IPS DF 6.9 (cell line): ENCODE data around the gene RNF34.

Experiments used
- DNase-seq: peaks from one replicate; pipeline ENCODE4 v3.0.0-alpha.2; 2013; ENCODE audit warnings: low read depth, low spot score
- H3K27ac ChIP-seq: one replicate; pipeline ENCODE4 v1.5.1; 2013; ENCODE audit warnings: low read length, control low read depth
- H3K27me3 ChIP-seq: 2 replicates; pipeline ENCODE4 v1.6.1; 2013; ENCODE audit warnings: mild to moderate bottlenecking, low read length; ENCODE audit not compliant: control insufficient read depth, insufficient read depth
- H3K36me3 ChIP-seq: 2 replicates; pipeline ENCODE4 v1.6.1; 2013; ENCODE audit warnings: low read length; ENCODE audit not compliant: control insufficient read depth, insufficient read depth
- H3K4me1 ChIP-seq: 2 replicates; pipeline ENCODE4 v1.6.1; 2013; ENCODE audit warnings: low read length; ENCODE audit not compliant: control insufficient read depth, insufficient read depth
- H3K4me3 ChIP-seq: 2 replicates; pipeline ENCODE4 v1.5.1; 2013; ENCODE audit warnings: mild to moderate bottlenecking, low read length
- H3K9me3 ChIP-seq: 2 replicates; pipeline ENCODE4 v1.6.1; 2013; ENCODE audit warnings: low read length, inconsistent platforms; ENCODE audit not compliant: control insufficient read depth, insufficient read depth
- WGBS: extraction: QIAGEN DNeasy Blood & Tissue Kit; methylation state at CpG from one replicate; pipeline ENCODE4 v1.1.7; 2013; ENCODE audit warnings: mixed read lengths, missing lambda C conversion rate; ENCODE audit not compliant: insufficient read length, insufficient coverage; 5-methylcytosine and 5-hydroxymethylcytosine counted together

Gene RNF34

GRCh38 chr12:121438905-121439304, 39.0 kb downstream of the RNF34 start:
- DNase-seq, result no peak
- Histone ChIP-seq H3K27ac (no peak overlapping the region), H3K4me3 (no peak overlapping the region), H3K4me1 (no peaks in the 10 kb centered on the region), H3K9me3 (no peaks in the 10 kb centered on the region), H3K27me3 (no peaks in the 10 kb centered on the region), H3K36me3 (peaks cover 44% of the 10 kb centered on the region)
- no CpG with 5 or more reads among the region's 12 CpGs for WGBS

- Histone ChIP-seq H3K27ac (no peak overlapping the region), H3K36me3 (peaks cover 50% of the 10 kb centered on the region), H3K4me1 (no peaks in the 10 kb centered on the region), H3K4me3 (no peak overlapping the region), H3K27me3 (no peaks in the 10 kb centered on the region), H3K9me3 (no peaks in the 10 kb centered on the region)
- no CpG with 5 or more reads among the region's 16 CpGs for WGBS
- no peak for DNase-seq
Observed at GRCh38 chr12:121439715-121440114, 39.8 kb downstream of the RNF34 start.

- Histone ChIP-seq H3K36me3 (peaks cover 54% of the 10 kb centered on the region), H3K4me3 (no peak overlapping the region), H3K9me3 (no peaks in the 10 kb centered on the region), H3K27me3 (no peaks in the 10 kb centered on the region), H3K4me1 (no peaks in the 10 kb centered on the region), H3K27ac (no peak overlapping the region)
- no CpG with 5 or more reads among the region's 15 CpGs for WGBS
- DNase-seq, result no peak
Observed at GRCh38 chr12:121440768-121441167, 40.9 kb downstream of the RNF34 start.

- DNase-seq, result no peak
- H3K36me3 ChIP-seq, result peaks cover 54% of the 10 kb centered on the region
Observed at GRCh38 chr12:121441555-121441954, 41.6 kb downstream of the RNF34 start.

GRCh38 chr12:121442028-121442948, 42.4 kb downstream of the RNF34 start:
- WGBS, result no CpG with 5 or more reads among the region's 68 CpGs
- H3K9me3 ChIP-seq, result no peaks in the 10 kb centered on the region
- H3K36me3 ChIP-seq, result peaks cover 54% of the 10 kb centered on the region
- no peaks in the 10 kb centered on the region for H3K27me3 ChIP-seq
- H3K4me3 ChIP-seq, result no peak overlapping the region
- no peaks in the 10 kb centered on the region for H3K4me1 ChIP-seq
- no peak overlapping the region for H3K27ac ChIP-seq
- no peak for DNase-seq

More at GRCh38 chr12:121441555-121441954, 41.6 kb downstream of the RNF34 start:
- no peaks in the 10 kb centered on the region for H3K27me3 ChIP-seq
- no peaks in the 10 kb centered on the region for H3K4me1 ChIP-seq
- no CpG with 5 or more reads among the region's 17 CpGs for WGBS
- no peak overlapping the region for H3K4me3 ChIP-seq
- H3K9me3 ChIP-seq, result no peaks in the 10 kb centered on the region
- no peak overlapping the region for H3K27ac ChIP-seq

GRCh38 chr12:121443193-121443870, 43.4 kb downstream of the RNF34 start:
- DNase-seq, result peak; percentile 67
- WGBS, result no CpG with 5 or more reads among the region's 20 CpGs
- H3K36me3 ChIP-seq, result peaks cover 53% of the 10 kb centered on the region
- no peaks in the 10 kb centered on the region for H3K27me3 ChIP-seq
- no peaks in the 10 kb centered on the region for H3K4me1 ChIP-seq
- H3K27ac ChIP-seq, result no peak overlapping the region
- no peak overlapping the region for H3K4me3 ChIP-seq
- H3K9me3 ChIP-seq, result no peaks in the 10 kb centered on the region

GRCh38 chr12:121443911-121444841, 44.3 kb downstream of the RNF34 start:
- H3K9me3 ChIP-seq, result no peaks in the 10 kb centered on the region
- no CpG with 5 or more reads among the region's 45 CpGs for WGBS
- no peaks in the 10 kb centered on the region for H3K27me3 ChIP-seq
- H3K4me1 ChIP-seq, result no peaks in the 10 kb centered on the region
- H3K27ac ChIP-seq, result no peak overlapping the region
- DNase-seq, result no peak
- H3K4me3 ChIP-seq, result no peak overlapping the region
- H3K36me3 ChIP-seq, result peaks cover 45% of the 10 kb centered on the region

GRCh38 chr12:121444842-121445202, 44.9 kb downstream of the RNF34 start:
- WGBS, result no CpG with 5 or more reads among the region's 4 CpGs
- no peaks in the 10 kb centered on the region for H3K9me3 ChIP-seq
- H3K27me3 ChIP-seq, result no peaks in the 10 kb centered on the region
- no peak overlapping the region for H3K27ac ChIP-seq
- H3K4me1 ChIP-seq, result no peaks in the 10 kb centered on the region
- peaks cover 40% of the 10 kb centered on the region for H3K36me3 ChIP-seq
- H3K4me3 ChIP-seq, result no peak overlapping the region
- no peak for DNase-seq

- Histone ChIP-seq H3K27me3 (no peaks in the 10 kb centered on the region), H3K4me1 (no peaks in the 10 kb centered on the region), H3K4me3 (no peak overlapping the region), H3K9me3 (no peaks in the 10 kb centered on the region), H3K27ac (no peak overlapping the region), H3K36me3 (peaks cover 23% of the 10 kb centered on the region)
- WGBS, result no CpG with 5 or more reads among the region's 3 CpGs
- DNase-seq, result no peak
Observed at GRCh38 chr12:121446750-121447149, 46.8 kb downstream of the RNF34 start.

GRCh38 chr12:121448771-121449315, 48.9 kb downstream of the RNF34 start:
- no peaks in the 10 kb centered on the region for H3K27me3 ChIP-seq
- H3K36me3 ChIP-seq, result peaks cover 10% of the 10 kb centered on the region; the same call in 1 of the 2 replicates
- H3K4me1 ChIP-seq, result no peaks in the 10 kb centered on the region
- WGBS, result no CpG with 5 or more reads among the region's 16 CpGs
- H3K27ac ChIP-seq, result no peak overlapping the region
- DNase-seq, result no peak
- H3K9me3 ChIP-seq, result no peaks in the 10 kb centered on the region
- H3K4me3 ChIP-seq, result no peak overlapping the region
